ENCODE results near the gene PML.

Gene PML

GRCh38 chr15:73986055-73986775 lies 8.3 kb upstream of the PML start:
- DNase-seq, result no peak

GRCh38 chr15:73986776-73987056 lies 7.8 kb upstream of the PML start:
- no peak for DNase-seq

- DNase-seq, result no peak
Observed at GRCh38 chr15:73987250-73987649, 7.3 kb upstream of the PML start.

- no peak for DNase-seq
Observed at GRCh38 chr15:73987681-73988444, 6.7 kb upstream of the PML start.

- no peak for DNase-seq
Observed at GRCh38 chr15:73988445-73988969, 6.0 kb upstream of the PML start.

GRCh38 chr15:73989001-73989798 lies 5.3 kb upstream of the PML start:
- DNase-seq, result no peak

GRCh38 chr15:73990250-73991005 lies 4.1 kb upstream of the PML start:
- no peak for DNase-seq

GRCh38 chr15:73991260-73991659 lies 3.3 kb upstream of the PML start:
- no peak for DNase-seq

GRCh38 chr15:73991726-73992593 lies 2.6 kb upstream of the PML start, which contains the start of gene STOML1:
Gene STOML1 (minus strand): TSS chr15:73992295. CDS start chr15:73992223, 72 bp downstream.
- DNase-seq, result peak; percentile 96

GRCh38 chr15:73992594-73992898 lies 2.0 kb upstream of the PML start:
- no peak for DNase-seq

- no peak for DNase-seq
Observed at GRCh38 chr15:73993211-73993994, 1.1 kb upstream of the PML start.

- peak; percentile 25 for DNase-seq
Observed at GRCh38 chr15:73994912-73995622, 551 bp downstream of the PML start.

GRCh38 chr15:73996267-73996666 lies 1.8 kb downstream of the PML start:
- no peak for DNase-seq

GRCh38 chr15:73996939-73997338 lies 2.4 kb downstream of the PML start:
- peak; percentile 53 for DNase-seq

- DNase-seq, result no peak
Observed at GRCh38 chr15:73997986-73998385, 3.5 kb downstream of the PML start.

- DNase-seq, result no peak
Observed at GRCh38 chr15:74006774-74007639, 12.5 kb downstream of the PML start.

GRCh38 chr15:74007820-74008371 lies 13.4 kb downstream of the PML start:
- DNase-seq, result no peak

- DNase-seq, result no peak
Observed at GRCh38 chr15:74008901-74009300, 14.4 kb downstream of the PML start.

GRCh38 chr15:74010929-74011540 lies 16.5 kb downstream of the PML start:
- no peak for DNase-seq

Measured in CD4-positive, alpha-beta T cell treated with Interleukin-12 subunit alpha and Interleukin-12 subunit beta, for 1 hour (primary cell).